Activated CD4-positive, alpha-beta T cell treated with anti-CD3 and anti-CD28 coated beads for 36 hours (primary cell): ENCODE results near the gene ADAMTS17. TPM values are rescaled to one million over a fixed set of nuclear protein-coding genes. Genes with fewer than 3 reads are reported as not detected.

ENCODE experiments used
- ATAC-seq: fragments of 200-7000 bp; cut with Tn5 transposase; one replicate; pipeline ENCODE4 v1.10.0; 2021; ENCODE audit warnings: mild to moderate bottlenecking, moderate library complexity
- CTCF ChIA-PET: fragments of 350-600 bp; sonication (Branson Sonifier 250); formaldehyde crosslinking; loops from one replicate; lab custom pipeline; 2021; ENCODE audit warnings: antibody characterized with exemption; lab: Charles Lee
- POLR2A ChIA-PET: fragments of 350-600 bp; sonication (Branson Sonifier 250); formaldehyde crosslinking; loops from one replicate; lab custom pipeline; 2021; ENCODE audit warnings: antibody characterized with exemption, inconsistent platforms; lab: Charles Lee
- DNase-seq: peaks from one replicate; pipeline ENCODE4 v3.0.0-alpha.2; 2020
- H3K27ac Mint-ChIP-seq: one replicate; pipeline ENCODE4 v1.8.0; 2021; ENCODE audit warnings: mixed read lengths
- H3K27me3 Mint-ChIP-seq: one replicate; pipeline ENCODE4 v1.8.0; 2021; ENCODE audit warnings: mixed read lengths
- H3K36me3 Mint-ChIP-seq: one replicate; pipeline ENCODE4 v1.8.0; 2021; ENCODE audit warnings: low read depth, mixed read lengths
- H3K4me1 Mint-ChIP-seq: one replicate; pipeline ENCODE4 v1.8.0; 2021; ENCODE audit warnings: mixed read lengths
- H3K4me3 Mint-ChIP-seq: one replicate; pipeline ENCODE4 v1.8.0; 2021; ENCODE audit warnings: mild to moderate bottlenecking, moderate library complexity, mixed read lengths
- H3K9me3 Mint-ChIP-seq: one replicate; pipeline ENCODE4 v1.8.0; 2021; ENCODE audit warnings: low read depth, mixed read lengths
- intact Hi-C, 2 experiments: fragments of 100-400 bp; cut with DNase I in 1 of 2; cut with micrococcal nuclease in 1 of 2; formaldehyde crosslinking; loops; one replicate each; pipeline versions ENCODE4 v1.14.2 to v1.15.1; 2022 to 2024; cut with DNase I, micrococcal nuclease
- total RNA-seq, 2 experiments: library from RNA; stranded (reverse); gene quantifications; one replicate each; pipeline ENCODE4 v1.2.3, GENCODE V29; 2021

The ADAMTS17 gene
- total RNA-seq, 2 experiments from 2014 or later: 0.49 to 0.57 TPM

GRCh38 chr15:99999282-100000070 lies 342.3 kb downstream of the ADAMTS17 start:
- ChIA-PET POLR2A (no interaction called here), CTCF (interaction anchor here (0.6 kb wide), 1 partner anchor 592 kb away, joined by 3 read pairs; no protein-coding TSS in a partner anchor)
- H3K27me3 Mint-ChIP-seq: no peaks in the 10 kb centered on the region
- no peaks in the 10 kb centered on the region for H3K9me3 Mint-ChIP-seq
- no peaks in the 10 kb centered on the region for H3K36me3 Mint-ChIP-seq
- no peak for DNase-seq
- H3K27ac Mint-ChIP-seq: no peak overlapping the region
- intact Hi-C loops: no loop called here
- no peaks in the 10 kb centered on the region for H3K4me1 Mint-ChIP-seq
- no peak for ATAC-seq
- no peak overlapping the region for H3K4me3 Mint-ChIP-seq

GRCh38 chr15:99998661-99999101 lies 343.1 kb downstream of the ADAMTS17 start:
- CTCF ChIA-PET: no interaction called here
- no peaks in the 10 kb centered on the region for H3K4me1 Mint-ChIP-seq
- no peaks in the 10 kb centered on the region for H3K9me3 Mint-ChIP-seq
- DNase-seq (no peak), ATAC-seq (no peak)
- intact Hi-C loops: no loop called here
- no peaks in the 10 kb centered on the region for H3K36me3 Mint-ChIP-seq
- no peaks in the 10 kb centered on the region for H3K27me3 Mint-ChIP-seq
- POLR2A ChIA-PET: no interaction called here
- H3K4me3 Mint-ChIP-seq: no peak overlapping the region
- H3K27ac Mint-ChIP-seq: no peak overlapping the region

- Mint-ChIP-seq H3K4me1 (no peaks in the 10 kb centered on the region), H3K4me3 (no peak overlapping the region), H3K9me3 (no peaks in the 10 kb centered on the region), H3K27ac (no peak overlapping the region), H3K36me3 (no peaks in the 10 kb centered on the region), H3K27me3 (no peaks in the 10 kb centered on the region)
- DNase-seq: no peak
- ChIA-PET POLR2A (no interaction called here), CTCF (no interaction called here)
- ATAC-seq: no peak
- intact Hi-C loops: no loop called here
These were observed 344.6 kb downstream of the ADAMTS17 start for GRCh38 chr15:99997112-99997651.

GRCh38 chr15:99996660-99997059 lies 345.1 kb downstream of the ADAMTS17 start:
- Mint-ChIP-seq H3K4me3 (no peak overlapping the region), H3K36me3 (peaks cover 3% of the 10 kb centered on the region), H3K27me3 (no peaks in the 10 kb centered on the region), H3K4me1 (no peaks in the 10 kb centered on the region), H3K27ac (no peak overlapping the region), H3K9me3 (no peaks in the 10 kb centered on the region)
- ATAC-seq (no peak), DNase-seq (no peak)
- intact Hi-C loops: no loop called here
- CTCF ChIA-PET: no interaction called here
- POLR2A ChIA-PET: no interaction called here

- Mint-ChIP-seq H3K4me1 (no peaks in the 10 kb centered on the region), H3K9me3 (no peaks in the 10 kb centered on the region), H3K27me3 (no peaks in the 10 kb centered on the region), H3K36me3 (peaks cover 4% of the 10 kb centered on the region), H3K27ac (no peak overlapping the region), H3K4me3 (no peak overlapping the region)
- DNase-seq (no peak), ATAC-seq (no peak)
- intact Hi-C loops: no loop called here
- CTCF ChIA-PET: interaction anchor here (0.7 kb wide), 1 partner anchor 114 kb away, joined by 3 read pairs; no protein-coding TSS in a partner anchor
- POLR2A ChIA-PET: no interaction called here
These were observed 346.2 kb downstream of the ADAMTS17 start for GRCh38 chr15:99995543-99995942.

GRCh38 chr15:99994849-99995248 lies 346.9 kb downstream of the ADAMTS17 start:
- Mint-ChIP-seq H3K36me3 (peaks cover 4% of the 10 kb centered on the region), H3K4me1 (no peaks in the 10 kb centered on the region), H3K27me3 (no peaks in the 10 kb centered on the region), H3K9me3 (no peaks in the 10 kb centered on the region), H3K4me3 (no peak overlapping the region), H3K27ac (no peak overlapping the region)
- no peak for DNase-seq
- intact Hi-C loops: no loop called here
- ChIA-PET POLR2A (no interaction called here), CTCF (interaction anchor here (0.6 to 0.7 kb wide), 2 partner anchors 12 to 115 kb away, joined by 3 read pairs; no protein-coding TSS in a partner anchor)
- no peak for ATAC-seq

- H3K36me3 Mint-ChIP-seq: peaks cover 4% of the 10 kb centered on the region
- H3K27ac Mint-ChIP-seq: no peak overlapping the region
- intact Hi-C loops: no loop called here
- H3K9me3 Mint-ChIP-seq: no peaks in the 10 kb centered on the region
- no peaks in the 10 kb centered on the region for H3K4me1 Mint-ChIP-seq
- ChIA-PET POLR2A (no interaction called here), CTCF (interaction anchor here (0.6 kb wide), 1 partner anchor 10 kb away, joined by 3 read pairs; no protein-coding TSS in a partner anchor)
- no peak overlapping the region for H3K4me3 Mint-ChIP-seq
- no peak for ATAC-seq
- H3K27me3 Mint-ChIP-seq: no peaks in the 10 kb centered on the region
- DNase-seq: no peak
These were observed 348.1 kb downstream of the ADAMTS17 start for GRCh38 chr15:99993681-99994131.

GRCh38 chr15:99993262-99993661 lies 348.5 kb downstream of the ADAMTS17 start:
- DNase-seq (no peak), ATAC-seq (no peak)
- no peak overlapping the region for H3K27ac Mint-ChIP-seq
- H3K9me3 Mint-ChIP-seq: peaks cover 1% of the 10 kb centered on the region
- POLR2A ChIA-PET: no interaction called here
- CTCF ChIA-PET: interaction anchor here (0.6 kb wide), 1 partner anchor 11 kb away, joined by 3 read pairs; no protein-coding TSS in a partner anchor
- no peak overlapping the region for H3K4me3 Mint-ChIP-seq
- H3K27me3 Mint-ChIP-seq: no peaks in the 10 kb centered on the region
- H3K36me3 Mint-ChIP-seq: peaks cover 4% of the 10 kb centered on the region
- intact Hi-C loops: no loop called here
- H3K4me1 Mint-ChIP-seq: no peaks in the 10 kb centered on the region

- intact Hi-C loops: no loop called here
- Mint-ChIP-seq H3K9me3 (peaks cover 4% of the 10 kb centered on the region), H3K4me3 (no peak overlapping the region), H3K27me3 (no peaks in the 10 kb centered on the region), H3K27ac (no peak overlapping the region), H3K36me3 (peaks cover 4% of the 10 kb centered on the region), H3K4me1 (no peaks in the 10 kb centered on the region)
- ChIA-PET CTCF (interaction anchor here (0.6 kb wide), 1 partner anchor 57 kb away, joined by 3 read pairs; no protein-coding TSS in a partner anchor), POLR2A (no interaction called here)
- no peak for DNase-seq
- no peak for ATAC-seq
These were observed 349.1 kb downstream of the ADAMTS17 start for GRCh38 chr15:99992611-99993231.

GRCh38 chr15:99989095-99989494 lies 352.7 kb downstream of the ADAMTS17 start:
- ATAC-seq (no peak), DNase-seq (no peak)
- no peaks in the 10 kb centered on the region for H3K4me1 Mint-ChIP-seq
- POLR2A ChIA-PET: no interaction called here
- peaks cover 4% of the 10 kb centered on the region for H3K36me3 Mint-ChIP-seq
- no peak overlapping the region for H3K4me3 Mint-ChIP-seq
- CTCF ChIA-PET: interaction anchor here (0.8 kb wide), 1 partner anchor 14 kb away, joined by 3 read pairs; no protein-coding TSS in a partner anchor
- H3K27ac Mint-ChIP-seq: no peak overlapping the region
- H3K27me3 Mint-ChIP-seq: no peaks in the 10 kb centered on the region
- peaks cover 4% of the 10 kb centered on the region for H3K9me3 Mint-ChIP-seq
- intact Hi-C loops: no loop called here

- DNase-seq: no peak
- Mint-ChIP-seq H3K27ac (no peak overlapping the region), H3K4me1 (peaks cover 7% of the 10 kb centered on the region), H3K27me3 (no peaks in the 10 kb centered on the region), H3K4me3 (no peak overlapping the region), H3K9me3 (peaks cover 4% of the 10 kb centered on the region), H3K36me3 (peaks cover 4% of the 10 kb centered on the region)
- intact Hi-C loops: no loop called here
- ChIA-PET POLR2A (no interaction called here), CTCF (no interaction called here)
- no peak for ATAC-seq
These were observed 354.1 kb downstream of the ADAMTS17 start for GRCh38 chr15:99987701-99988100.
